ENCODE data around the gene CFAP90. TPM values are rescaled to one million over a fixed set of nuclear protein-coding genes. Genes with fewer than 3 reads are reported as not detected.

CFAP90 gene
- total and polyA plus RNA-seq, 2 donors (not counting 3 experiments of a cell fraction or from before 2014, with no cell fraction given), result 0.07 TPM; not detected in 1

DNA sequence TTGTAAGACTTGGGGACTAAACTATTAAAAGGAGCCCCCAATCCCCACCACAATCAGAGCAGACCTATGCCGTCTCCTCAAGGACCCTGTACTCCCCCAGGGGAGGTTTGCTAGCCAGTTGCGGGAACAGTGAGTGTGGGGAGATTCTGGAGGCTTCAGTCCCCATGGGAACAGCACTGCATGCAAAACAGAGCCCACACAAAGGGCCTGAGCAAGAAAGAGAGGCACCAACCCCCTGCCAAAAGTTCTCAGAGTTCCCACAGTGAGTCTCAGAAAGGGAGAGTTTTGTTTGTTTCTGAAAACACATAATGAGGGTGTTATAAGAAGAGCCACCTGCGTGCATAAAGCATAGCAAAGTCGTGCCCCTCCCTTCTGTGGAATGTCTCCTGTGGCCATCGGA, 56.6 kb downstream of the CFAP90 start:
- FAIRE-seq (no peak), DNase-seq (ENCODE audit: low read depth, low spot score) (no peak)
- Histone ChIP-seq H3K9me3 (replicated peaks; ENCODE audit: control insufficient read depth, insufficient read depth, low read length) (no peaks in the 10 kb centered on the region), H2AFZ (ENCODE audit: low read depth, low read length) (no peak overlapping the region), H4K20me1 (replicated peaks; ENCODE audit: control insufficient read depth, extremely low read depth, insufficient read depth, low read length) (no peaks in the 10 kb centered on the region), H3K9ac (replicated peaks; ENCODE audit: extremely low read depth, insufficient read depth, low read length) (no peak overlapping the region), H3K27me3 (ENCODE audit: control insufficient read depth in 2 of 2, insufficient read depth in 2 of 2, low read length in 2 of 2) (no peaks in the 10 kb centered on the region), H3K4me1 (ENCODE audit: control insufficient read depth, extremely low read depth, insufficient read depth, low read length) (no peaks in the 10 kb centered on the region), H3K4me3 (replicated peaks in 1 of 3; ENCODE audit: insufficient read depth in 1 of 3, low read depth in 1 of 3, low read length in 3 of 3) (no peak overlapping the region), H3K4me2 (ENCODE audit: insufficient read depth, low read length) (no peak overlapping the region), H3K79me2 (ENCODE audit: control insufficient read depth, insufficient read depth, low read length) (no peaks in the 10 kb centered on the region), H3K9me1 (replicated peaks; ENCODE audit: control insufficient read depth, extremely low read depth, insufficient read depth, low read length) (no peaks in the 10 kb centered on the region), H3K36me3 (ENCODE audit: control insufficient read depth in 2 of 2, extremely low read depth in 1 of 2, insufficient read depth in 2 of 2, low read length in 2 of 2) (no peaks in the 10 kb centered on the region), H3K27ac (ENCODE audit: insufficient read depth, low read depth, low read length) (no peak overlapping the region)
- dilution Hi-C loops (cut with MboI; ENCODE audit: extremely low pct_ligation_motif_present, low sequenced_read_pairs) (no loop called here), intact Hi-C loops (cut with micrococcal nuclease) (no loop called here)
- ChIA-PET CTCF (no interaction called here), POLR2A (no interaction called here)
- TF ChIP-seq POLR2A (IDR thresholded peaks at IDR 0.05; ENCODE audit: low read depth, low read length) (no peak), POLR2AphosphoS5 (IDR thresholded peaks at IDR 0.05; ENCODE audit: insufficient read depth, low read depth, low read length) (no peak), GATA2 (IDR thresholded peaks at IDR 0.05; ENCODE audit: insufficient read depth, insufficient read length, low read depth, low read length) (no peak), MYC (IDR thresholded peaks at IDR 0.05; ENCODE audit: low read depth, low read length) (no peak), JUN (IDR thresholded peaks at IDR 0.05; ENCODE audit: borderline replicate concordance, insufficient read depth, insufficient read length, low read depth) (no peak), FOS (IDR thresholded peaks at IDR 0.05; ENCODE audit: borderline replicate concordance, insufficient read depth, low read length) (no peak), EZH2 (IDR thresholded peaks at IDR 0.05; ENCODE audit: borderline replicate concordance, low read depth, low read length, severe bottlenecking) (no peak)
- TF ChIP-seq, protein P1, sequence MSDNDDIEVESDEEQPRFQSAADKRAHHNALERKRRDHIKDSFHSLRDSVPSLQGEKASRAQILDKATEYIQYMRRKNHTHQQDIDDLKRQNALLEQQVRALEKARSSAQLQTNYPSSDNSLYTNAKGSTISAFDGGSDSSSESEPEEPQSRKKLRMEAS (IDR thresholded peaks at IDR 0.05; ENCODE audit: insufficient read depth, insufficient read length), result no peak
- TF ChIP-seq, protein P2, sequence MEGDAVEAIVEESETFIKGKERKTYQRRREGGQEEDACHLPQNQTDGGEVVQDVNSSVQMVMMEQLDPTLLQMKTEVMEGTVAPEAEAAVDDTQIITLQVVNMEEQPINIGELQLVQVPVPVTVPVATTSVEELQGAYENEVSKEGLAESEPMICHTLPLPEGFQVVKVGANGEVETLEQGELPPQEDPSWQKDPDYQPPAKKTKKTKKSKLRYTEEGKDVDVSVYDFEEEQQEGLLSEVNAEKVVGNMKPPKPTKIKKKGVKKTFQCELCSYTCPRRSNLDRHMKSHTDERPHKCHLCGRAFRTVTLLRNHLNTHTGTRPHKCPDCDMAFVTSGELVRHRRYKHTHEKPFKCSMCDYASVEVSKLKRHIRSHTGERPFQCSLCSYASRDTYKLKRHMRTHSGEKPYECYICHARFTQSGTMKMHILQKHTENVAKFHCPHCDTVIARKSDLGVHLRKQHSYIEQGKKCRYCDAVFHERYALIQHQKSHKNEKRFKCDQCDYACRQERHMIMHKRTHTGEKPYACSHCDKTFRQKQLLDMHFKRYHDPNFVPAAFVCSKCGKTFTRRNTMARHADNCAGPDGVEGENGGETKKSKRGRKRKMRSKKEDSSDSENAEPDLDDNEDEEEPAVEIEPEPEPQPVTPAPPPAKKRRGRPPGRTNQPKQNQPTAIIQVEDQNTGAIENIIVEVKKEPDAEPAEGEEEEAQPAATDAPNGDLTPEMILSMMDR (IDR thresholded peaks at IDR 0.05; ENCODE audit: extremely low read depth in 1 of 2, insufficient read depth in 1 of 2, low read depth in 1 of 2, low read length in 2 of 2), result no peak
- no TSS peak for BruUV-seq (replicated peaks)

Measured in endothelial cell of umbilical vein (primary cell).